ENCODE data around the gene MMP20. TPM values are rescaled to one million over a fixed set of nuclear protein-coding genes. Genes with fewer than 3 reads are reported as not detected.

Gene MMP20
- total and polyA plus RNA-seq, 2 of the 13 experiments (the other 11 are each of a cell fraction or from before 2014, with no cell fraction given), result 0.05 TPM; not detected in 1

DNA sequence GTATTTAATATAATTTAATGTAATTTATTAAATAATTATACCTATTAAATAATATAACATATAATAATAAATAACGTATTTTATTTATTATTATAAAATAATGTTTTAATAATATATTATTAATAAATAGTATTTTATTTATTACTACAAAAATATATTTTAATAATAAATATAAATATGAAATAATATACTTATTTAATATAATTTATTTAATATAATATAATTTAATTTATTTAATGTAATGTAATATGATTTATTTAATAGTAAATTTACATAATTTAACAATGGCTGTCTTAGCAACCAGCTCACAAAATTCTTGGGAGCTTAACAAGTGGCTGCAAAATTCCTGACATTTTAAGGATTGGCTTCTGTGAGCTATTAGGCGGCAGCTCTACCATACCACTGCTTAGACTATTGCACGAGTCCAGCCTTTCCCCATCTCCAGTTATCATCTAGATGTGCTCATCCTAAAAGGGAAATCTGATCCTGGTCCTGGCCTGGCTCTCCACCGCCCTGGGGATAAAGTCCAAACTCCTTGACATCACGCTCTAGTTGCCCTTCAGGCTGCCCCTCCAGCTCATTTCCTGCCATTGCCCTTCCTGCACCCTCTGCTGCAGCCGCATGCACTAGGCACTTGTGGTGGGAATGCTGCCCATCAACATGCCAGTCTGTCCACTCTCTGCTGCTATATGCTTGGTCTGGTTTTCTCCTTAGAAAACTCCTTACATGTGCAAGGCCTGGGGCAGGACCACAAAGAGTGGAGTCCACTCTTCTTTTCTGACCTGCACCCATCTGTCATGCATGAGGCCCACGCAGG, 9.8 kb downstream of the MMP20 start (continued):
- TF ChIP-seq, protein P1, sequence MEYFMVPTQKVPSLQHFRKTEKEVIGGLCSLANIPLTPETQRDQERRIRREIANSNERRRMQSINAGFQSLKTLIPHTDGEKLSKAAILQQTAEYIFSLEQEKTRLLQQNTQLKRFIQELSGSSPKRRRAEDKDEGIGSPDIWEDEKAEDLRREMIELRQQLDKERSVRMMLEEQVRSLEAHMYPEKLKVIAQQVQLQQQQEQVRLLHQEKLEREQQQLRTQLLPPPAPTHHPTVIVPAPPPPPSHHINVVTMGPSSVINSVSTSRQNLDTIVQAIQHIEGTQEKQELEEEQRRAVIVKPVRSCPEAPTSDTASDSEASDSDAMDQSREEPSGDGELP (IDR thresholded peaks at IDR 0.05; ENCODE audit: borderline replicate concordance, low read depth), result no peak
- TF ChIP-seq ZNF44 (CRISPR knock-in tag; IDR thresholded peaks at IDR 0.05) (no peak), YY1 (IDR thresholded peaks at IDR 0.05; ENCODE audit: insufficient read depth, insufficient replicate concordance, low read depth, low read length) (no peak), XRCC5 (optimal IDR thresholded peaks at IDR 0.05; ENCODE audit: low read length) (peak; percentile 76), DNMT3B (CRISPR knock-in tag; conservative IDR thresholded peaks at IDR 0.05) (no peak), ARHGAP35 (CRISPR knock-in tag; IDR thresholded peaks at IDR 0.05; ENCODE audit: borderline replicate concordance) (no peak), SAP130 (CRISPR knock-in tag; IDR thresholded peaks at IDR 0.05; ENCODE audit: low read depth) (peak; percentile 55), MXI1 (IDR thresholded peaks at IDR 0.05; ENCODE audit: borderline replicate concordance, low read depth, low read length) (no peak), REPIN1 (CRISPR knock-in tag; IDR thresholded peaks at IDR 0.05; ENCODE audit: borderline replicate concordance, low read depth) (peak; percentile 50), CREM (IDR thresholded peaks at IDR 0.05) (no peak), CREM (CRISPR knock-in tag; IDR thresholded peaks at IDR 0.05) (no peak), ZNF101 (CRISPR knock-in tag; IDR thresholded peaks at IDR 0.05; ENCODE audit: borderline replicate concordance, low read depth) (no peak), SPEN (CRISPR knock-in tag; IDR thresholded peaks at IDR 0.05; ENCODE audit: low read depth) (peak; percentile 40; the same call in 1 of the 2 replicates), ZSCAN31 (CRISPR knock-in tag; IDR thresholded peaks at IDR 0.05; ENCODE audit: low read depth) (no peak), CBX1 (IDR thresholded peaks at IDR 0.05; ENCODE audit: low read depth) (no peak), ZNF543 (CRISPR knock-in tag; IDR thresholded peaks at IDR 0.05) (no peak), TCF7 (IDR thresholded peaks at IDR 0.05; ENCODE audit: low read depth) (no peak), ZNF616 (CRISPR knock-in tag; IDR thresholded peaks at IDR 0.05; ENCODE audit: low read depth) (no peak), CBX5 (CRISPR knock-in tag; IDR thresholded peaks at IDR 0.05; ENCODE audit: borderline replicate concordance) (no peak; the same call in 1 of the 2 replicates), ZNF10 (CRISPR knock-in tag; IDR thresholded peaks at IDR 0.05; ENCODE audit: borderline replicate concordance, low read depth) (no peak), ZNF776 (CRISPR knock-in tag; IDR thresholded peaks at IDR 0.05) (no peak), ZKSCAN8 (CRISPR knock-in tag; IDR thresholded peaks at IDR 0.05; ENCODE audit: borderline replicate concordance) (no peak), SP4 (CRISPR knock-in tag; IDR thresholded peaks at IDR 0.05) (no peak), ZNF224 (CRISPR knock-in tag; IDR thresholded peaks at IDR 0.05) (no peak), TCF7L2 (IDR thresholded peaks at IDR 0.05; ENCODE audit: low read depth, low read length) (no peak)
- TF ChIP-seq, protein P2, sequence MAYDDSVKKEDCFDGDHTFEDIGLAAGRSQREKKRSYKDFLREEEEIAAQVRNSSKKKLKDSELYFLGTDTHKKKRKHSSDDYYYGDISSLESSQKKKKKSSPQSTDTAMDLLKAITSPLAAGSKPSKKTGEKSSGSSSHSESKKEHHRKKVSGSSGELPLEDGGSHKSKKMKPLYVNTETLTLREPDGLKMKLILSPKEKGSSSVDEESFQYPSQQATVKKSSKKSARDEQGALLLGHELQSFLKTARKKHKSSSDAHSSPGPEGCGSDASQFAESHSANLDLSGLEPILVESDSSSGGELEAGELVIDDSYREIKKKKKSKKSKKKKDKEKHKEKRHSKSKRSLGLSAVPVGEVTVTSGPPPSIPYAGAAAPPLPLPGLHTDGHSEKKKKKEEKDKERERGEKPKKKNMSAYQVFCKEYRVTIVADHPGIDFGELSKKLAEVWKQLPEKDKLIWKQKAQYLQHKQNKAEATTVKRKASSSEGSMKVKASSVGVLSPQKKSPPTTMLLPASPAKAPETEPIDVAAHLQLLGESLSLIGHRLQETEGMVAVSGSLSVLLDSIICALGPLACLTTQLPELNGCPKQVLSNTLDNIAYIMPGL (CRISPR knock-in tag; IDR thresholded peaks at IDR 0.05; ENCODE audit: borderline replicate concordance in 1 of 2, low read depth in 1 of 2), result no peak
- TF ChIP-seq, protein P3, sequence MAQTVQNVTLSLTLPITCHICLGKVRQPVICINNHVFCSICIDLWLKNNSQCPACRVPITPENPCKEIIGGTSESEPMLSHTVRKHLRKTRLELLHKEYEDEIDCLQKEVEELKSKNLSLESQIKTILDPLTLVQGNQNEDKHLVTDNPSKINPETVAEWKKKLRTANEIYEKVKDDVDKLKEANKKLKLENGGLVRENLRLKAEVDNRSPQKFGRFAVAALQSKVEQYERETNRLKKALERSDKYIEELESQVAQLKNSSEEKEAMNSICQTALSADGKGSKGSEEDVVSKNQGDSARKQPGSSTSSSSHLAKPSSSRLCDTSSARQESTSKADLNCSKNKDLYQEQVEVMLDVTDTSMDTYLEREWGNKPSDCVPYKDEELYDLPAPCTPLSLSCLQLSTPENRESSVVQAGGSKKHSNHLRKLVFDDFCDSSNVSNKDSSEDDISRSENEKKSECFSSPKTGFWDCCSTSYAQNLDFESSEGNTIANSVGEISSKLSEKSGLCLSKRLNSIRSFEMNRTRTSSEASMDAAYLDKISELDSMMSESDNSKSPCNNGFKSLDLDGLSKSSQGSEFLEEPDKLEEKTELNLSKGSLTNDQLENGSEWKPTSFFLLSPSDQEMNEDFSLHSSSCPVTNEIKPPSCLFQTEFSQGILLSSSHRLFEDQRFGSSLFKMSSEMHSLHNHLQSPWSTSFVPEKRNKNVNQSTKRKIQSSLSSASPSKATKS (CRISPR knock-in tag; IDR thresholded peaks at IDR 0.05), result no peak

Measured in HepG2 (cell line).